ENCODE data around the gene PLAAT5. TPM values are rescaled to one million over a fixed set of nuclear protein-coding genes. Genes with fewer than 3 reads are reported as not detected.
"Not testable (repeated sequence)": the region's sequence is repeated elsewhere in the genome, so short reads cannot be mapped to it uniquely, and the experiment has no call there.

PLAAT5 gene
- total RNA-seq, 1 donor from 2014 or later: 39.8 TPM

GRCh38 chr11:63488789-63489188 lies 2.2 kb downstream of the PLAAT5 start:
- no peak for DNase-seq (ENCODE audit: low spot score)

DNA sequence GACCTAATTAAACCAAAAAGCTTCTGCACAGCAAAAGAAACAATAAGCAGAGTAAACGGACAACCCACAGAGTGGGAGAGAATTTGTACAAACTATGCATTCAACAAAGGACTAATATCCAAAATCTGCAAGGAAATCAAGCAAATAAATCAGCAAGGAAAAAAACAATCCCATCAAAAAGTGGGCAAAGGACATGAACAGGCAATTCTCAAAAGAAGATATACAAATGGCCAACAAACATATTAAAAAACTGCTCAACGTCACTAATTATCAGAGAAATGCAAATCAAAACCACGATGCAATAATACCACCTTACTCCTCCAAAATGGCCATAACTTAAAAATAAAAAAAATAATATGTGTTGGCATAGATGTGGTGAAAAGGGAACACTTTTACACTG lies 5.2 kb downstream of the PLAAT5 start:
- no peak for DNase-seq (ENCODE audit: low spot score)

DNA sequence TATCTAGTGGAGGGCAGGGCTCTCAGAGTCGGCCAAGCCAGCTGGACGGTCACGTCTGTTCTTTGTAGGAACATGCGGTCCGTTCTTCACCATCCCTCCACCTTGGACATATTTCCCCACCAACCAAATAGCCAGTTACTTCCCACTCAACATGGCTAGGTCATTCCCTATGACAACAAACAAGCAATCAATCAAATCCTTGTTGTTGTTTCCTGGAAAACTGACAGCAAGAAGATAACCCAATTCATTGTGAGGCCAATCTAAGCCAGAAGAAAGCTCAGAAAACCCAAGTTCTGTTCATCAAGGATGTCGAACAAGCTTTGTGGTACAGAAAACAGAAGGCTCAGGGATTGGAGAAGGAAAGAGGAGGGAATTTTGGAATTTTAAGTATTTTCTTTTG lies 10.9 kb downstream of the PLAAT5 start:
- DNase-seq (ENCODE audit: low spot score): no peak

GRCh38 chr11:63478896-63479295 lies 12.1 kb downstream of the PLAAT5 start:
- no peak for DNase-seq (ENCODE audit: low spot score)

DNA sequence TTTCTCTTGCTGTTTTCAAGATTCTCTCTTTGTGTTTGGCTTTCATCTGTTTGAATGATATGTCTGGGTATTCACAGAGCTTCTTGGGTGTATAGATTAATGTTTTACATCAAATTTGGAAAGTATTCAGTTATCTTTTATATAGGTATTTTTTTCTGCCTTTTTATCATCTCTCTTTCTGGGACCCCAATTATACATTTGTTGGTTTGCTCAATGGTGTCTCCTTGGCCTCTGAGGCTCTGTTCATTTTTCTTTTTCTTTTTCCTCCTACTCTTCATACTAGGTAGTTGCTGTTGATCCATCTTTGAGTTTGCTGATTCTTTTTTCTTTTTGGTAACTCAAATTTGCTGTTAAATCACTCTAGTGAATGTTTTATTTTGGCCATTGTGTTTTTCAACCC lies 14.3 kb downstream of the PLAAT5 start:
- no peak for DNase-seq (ENCODE audit: low spot score)

- DNase-seq (ENCODE audit: low spot score): no peak
These were observed 18.6 kb downstream of the PLAAT5 start for GRCh38 chr11:63472372-63472771.

- DNase-seq (ENCODE audit: low spot score): no peak
These were observed 20.7 kb downstream of the PLAAT5 start for GRCh38 chr11:63470311-63470710.

DNA sequence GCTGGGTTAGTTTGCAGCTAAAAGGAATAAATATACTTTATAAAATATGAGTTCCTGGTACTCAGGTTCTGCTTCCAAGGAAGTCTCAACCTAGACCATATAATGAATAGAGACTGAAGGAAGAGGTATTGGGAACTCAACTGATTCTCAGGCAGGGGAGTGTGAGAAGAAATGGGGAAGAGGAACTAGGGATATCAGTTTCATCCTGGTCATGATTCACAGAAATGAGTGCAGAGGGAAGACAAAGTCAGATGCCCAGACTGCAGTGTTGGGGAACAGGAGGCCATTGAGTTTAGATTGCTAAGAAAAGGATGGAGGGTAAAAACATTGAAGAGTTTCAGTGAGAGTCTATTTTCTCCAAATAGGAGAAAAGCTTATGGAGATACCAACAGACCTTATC lies 28.8 kb downstream of the PLAAT5 start:
- no peak for DNase-seq (ENCODE audit: low spot score)

- DNase-seq (ENCODE audit: low spot score): no peak
These were observed 31.4 kb downstream of the PLAAT5 start for GRCh38 chr11:63459586-63459985.

GRCh38 chr11:63448646-63449045 lies 42.3 kb downstream of the PLAAT5 start:
- no peak for DNase-seq (ENCODE audit: low spot score)

GRCh38 chr11:63445720-63446119 lies 45.2 kb downstream of the PLAAT5 start:
- DNase-seq (ENCODE audit: low spot score): no peak

DNA sequence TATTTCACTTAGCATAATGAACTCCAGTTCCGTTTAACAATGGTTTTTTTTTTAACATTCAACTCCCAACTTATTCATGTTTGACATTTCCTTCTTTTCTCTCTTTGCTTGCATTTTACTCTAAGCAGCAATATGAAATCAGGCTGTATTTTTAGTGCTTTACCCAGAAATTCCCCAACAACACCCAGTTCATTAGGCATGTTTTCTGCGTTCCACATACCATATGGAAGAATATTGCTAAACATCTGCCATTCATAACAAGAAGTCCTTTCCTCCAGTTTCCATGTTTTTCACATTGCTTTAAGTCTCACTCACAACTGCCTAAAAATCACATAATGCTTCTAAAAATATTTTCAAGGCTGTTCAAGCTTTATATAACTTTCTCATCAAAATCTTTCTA lies 45.8 kb downstream of the PLAAT5 start:
- no peak for DNase-seq (ENCODE audit: low spot score)

- no peak for DNase-seq (ENCODE audit: low spot score)
These were observed 46.8 kb downstream of the PLAAT5 start for GRCh38 chr11:63444160-63444559.

GRCh38 chr11:63443714-63444113 lies 47.3 kb downstream of the PLAAT5 start:
- DNase-seq (ENCODE audit: low spot score): no peak

DNA sequence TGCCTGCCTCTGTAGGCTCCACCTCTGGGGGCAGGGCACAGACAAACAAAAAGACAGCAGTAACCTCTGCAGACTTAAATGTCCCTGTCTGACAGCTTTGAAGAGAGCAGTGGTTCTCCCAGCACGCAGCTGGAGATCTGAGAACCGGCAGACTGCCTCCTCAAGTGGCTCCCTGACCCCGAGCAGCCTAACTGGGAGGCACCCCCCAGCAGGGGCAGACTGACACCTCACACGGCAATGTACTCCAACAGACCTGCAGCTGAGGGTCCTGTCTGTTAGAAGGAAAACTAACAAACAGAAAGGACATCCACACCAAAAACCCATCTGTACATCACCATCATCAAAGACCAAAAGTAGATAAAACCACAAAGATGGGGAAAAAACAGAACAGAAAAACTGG lies 55.1 kb downstream of the PLAAT5 start:
- DNase-seq (ENCODE audit: low spot score): not testable (repeated sequence)

DNA sequence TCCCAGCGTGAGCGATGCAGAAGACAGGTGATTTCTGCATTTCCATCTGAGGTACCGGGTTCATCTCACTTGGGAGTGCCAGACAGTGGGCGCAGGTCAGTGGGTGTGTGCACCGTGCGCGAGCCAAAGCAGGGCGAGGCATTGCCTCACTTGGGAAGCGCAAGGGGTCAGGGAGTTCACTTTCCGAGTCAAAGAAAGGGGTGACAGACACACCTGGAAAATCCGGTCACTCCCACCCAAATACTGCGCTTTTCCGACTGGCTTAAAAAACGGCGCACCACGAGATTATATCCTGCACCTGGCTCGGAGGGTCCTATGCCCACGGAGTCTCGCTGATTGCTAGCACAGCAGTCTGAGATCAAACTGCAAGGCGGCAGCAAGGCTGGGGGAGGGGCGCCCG lies 55.6 kb downstream of the PLAAT5 start:
- DNase-seq (ENCODE audit: low spot score): not testable (repeated sequence)

DNA sequence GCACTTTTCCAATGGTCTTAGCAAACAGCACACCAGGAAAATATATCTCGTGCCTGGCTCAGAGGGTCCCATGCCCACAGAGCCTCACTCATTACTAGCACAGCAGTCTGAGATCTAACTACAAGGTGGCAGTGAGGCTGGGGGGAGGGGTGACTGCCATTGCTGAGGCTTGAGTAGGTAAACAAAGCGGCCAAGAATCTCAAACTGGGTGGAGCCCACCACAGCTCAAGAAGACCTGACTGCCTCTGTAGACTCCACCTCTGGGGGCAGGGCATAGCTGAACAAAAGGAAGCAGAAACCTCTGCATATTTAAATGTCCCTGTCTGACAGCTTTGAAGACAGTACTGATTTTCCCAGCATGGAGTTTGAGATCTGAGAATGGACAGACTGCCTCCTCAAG lies 60.2 kb downstream of the PLAAT5 start:
- DNase-seq (ENCODE audit: low spot score): not testable (repeated sequence)

GRCh38 chr11:63427971-63428508 lies 62.9 kb downstream of the PLAAT5 start:
- DNase-seq (ENCODE audit: low spot score): no peak

DNA sequence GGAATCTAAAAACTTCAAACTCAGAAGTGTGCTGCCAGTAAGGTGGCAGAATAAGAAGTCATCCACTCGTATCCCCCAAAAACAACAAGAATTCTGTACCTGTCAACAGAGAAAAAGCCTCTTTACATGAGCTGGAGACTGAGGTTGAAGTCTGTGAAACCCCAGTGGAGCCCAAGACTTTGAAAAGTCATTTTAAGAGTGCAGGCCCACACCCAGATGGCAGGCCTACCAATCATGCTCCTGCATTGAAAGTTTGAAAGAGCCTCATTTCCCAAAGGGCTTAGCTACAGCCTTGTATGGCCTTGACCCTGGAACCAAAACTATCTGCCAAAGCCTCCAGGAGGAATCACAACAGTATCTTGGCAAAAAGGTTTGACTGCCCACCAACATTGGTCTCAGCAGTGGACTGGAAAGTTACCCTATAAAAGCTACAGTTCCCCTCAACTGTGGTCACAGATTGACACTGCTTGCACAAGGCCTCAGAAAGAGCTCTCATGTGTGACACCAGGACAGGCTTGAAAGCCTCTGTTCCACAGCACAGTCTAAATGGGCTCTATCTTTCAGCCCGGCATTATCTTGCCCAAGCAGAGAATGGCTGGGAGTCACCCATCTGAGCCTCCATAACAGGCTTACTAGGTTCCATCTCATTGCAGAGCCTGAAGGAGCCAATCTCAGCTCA lies 73.7 kb downstream of the PLAAT5 start:
- DNase-seq (ENCODE audit: low spot score): no peak

Data from mesenteric fat pad (tissue), 1 donor.